Measurements from ENCODE around the gene PKDCC.

GRCh38 chr2:42053791-42054701 is 6.2 kb downstream of the PKDCC start:
- TF ChIP-seq CTCF (IDR thresholded peaks at IDR 0.05) (no peak), ZFX (IDR thresholded peaks at IDR 0.05; ENCODE audit: borderline replicate concordance) (no peak)
